Stimulated activated CD4-positive, alpha-beta T cell treated with anti-CD3 and anti-CD28 coated beads, Interleukin-1b, Interleukin-23, amount 100 ng/mL, for 4 hours (primary cell): ENCODE results near the gene CSTA.
"Not testable (repeated sequence)": the region's sequence is repeated elsewhere in the genome, so short reads cannot be mapped to it uniquely, and the experiment has no call there.

ENCODE experiments used
- DNase-seq, 2 donors: peaks; one replicate each; pipeline ENCODE4 v3.0.0-alpha.2; 2020; ENCODE audit warnings: low read depth in 2 of 2

The CSTA gene

DNA sequence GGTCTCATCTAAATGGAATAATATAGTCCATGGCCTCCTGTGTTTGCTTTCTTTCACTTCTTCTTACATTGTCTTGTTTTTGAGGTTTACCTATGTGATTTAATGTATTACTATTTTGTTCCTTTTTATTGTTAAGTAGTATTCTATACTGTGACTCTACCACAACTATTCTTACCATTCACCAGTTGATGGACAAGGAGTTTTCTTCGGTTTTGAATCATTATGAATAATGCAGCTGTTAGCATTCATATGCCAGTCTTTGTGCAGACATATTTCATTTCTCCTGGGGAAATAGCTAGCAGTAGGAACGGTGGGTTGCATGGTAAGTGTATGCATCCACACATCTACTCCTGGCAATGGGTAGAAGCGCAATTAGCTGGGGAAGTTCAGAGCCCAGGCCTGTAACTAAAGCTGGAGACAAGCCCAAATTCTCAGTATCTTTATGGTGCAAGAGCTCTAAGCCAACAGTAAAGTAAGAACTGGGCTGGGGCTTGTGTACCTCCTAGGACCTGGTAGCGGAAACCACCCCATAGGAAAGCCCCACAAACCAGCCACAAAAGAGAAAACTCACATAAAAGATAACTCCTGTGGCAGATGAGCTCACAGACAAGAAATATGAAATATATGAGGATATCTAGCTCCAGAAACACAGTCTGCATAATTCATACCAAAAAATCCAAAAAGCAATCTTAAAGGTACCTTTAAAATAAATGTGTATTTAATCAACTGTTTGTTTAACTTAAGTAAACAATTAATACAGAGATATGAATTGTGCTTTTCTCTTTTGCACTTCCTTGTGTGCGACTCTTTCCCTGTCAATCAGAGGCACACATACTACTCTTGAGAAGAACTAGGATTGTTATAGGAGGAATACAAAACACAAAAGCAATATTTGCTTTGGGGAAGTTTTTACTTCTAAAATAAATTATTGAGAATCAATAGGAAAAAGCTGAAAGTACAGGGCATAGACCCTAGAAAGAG lies 2.7 kb upstream of the CSTA start:
- DNase-seq = no peak

GRCh38 chr3:122325769-122326168 lies 721 bp downstream of the CSTA start:
- DNase-seq = no peak

- DNase-seq = no peak
Observed at GRCh38 chr3:122331886-122332285, 6.8 kb downstream of the CSTA start.

GRCh38 chr3:122332551-122332950 lies 7.5 kb downstream of the CSTA start:
- no peak for DNase-seq

- no peak for DNase-seq
Observed at GRCh38 chr3:122342803-122343202, 17.8 kb downstream of the CSTA start.

DNA sequence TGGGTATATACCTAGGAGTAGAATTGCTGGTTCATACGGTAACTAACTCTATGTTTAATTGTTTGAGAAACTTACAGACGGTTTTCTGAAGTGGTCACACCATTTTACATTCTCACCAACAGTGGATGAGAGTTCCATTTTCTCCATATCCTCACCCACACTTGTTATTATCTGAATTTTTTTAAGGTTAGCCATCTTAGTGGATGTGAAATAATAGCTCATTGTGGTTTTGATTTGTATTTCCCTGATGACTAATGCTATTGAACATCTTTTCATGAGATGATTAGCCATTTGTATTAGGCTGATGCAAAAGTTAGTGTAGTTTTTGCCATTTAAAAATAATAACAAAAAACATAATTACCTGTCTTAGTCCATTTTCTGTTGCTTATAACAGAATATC lies 18.6 kb downstream of the CSTA start:
- no peak for DNase-seq

DNA sequence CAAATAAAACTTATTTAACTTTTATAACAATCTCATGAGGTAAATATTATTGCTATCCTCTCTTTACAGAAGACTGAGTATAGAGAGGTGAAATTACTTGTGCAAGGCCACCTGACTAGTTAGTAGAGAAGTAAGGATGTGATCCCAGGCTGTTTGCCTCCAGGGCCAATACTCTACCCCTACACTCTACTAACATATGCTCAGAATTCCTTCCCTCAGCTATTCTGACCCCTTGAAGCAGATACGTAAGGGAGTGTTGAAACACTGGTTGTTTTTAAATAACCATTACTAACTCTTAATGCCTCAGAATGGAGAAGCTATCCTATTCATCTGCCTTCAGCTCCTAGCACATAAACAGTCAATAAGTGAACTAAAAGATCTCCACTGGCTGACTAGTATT lies 24.1 kb downstream of the CSTA start:
- no peak for DNase-seq

- DNase-seq = no peak
Observed at GRCh38 chr3:122350814-122351418, 25.9 kb downstream of the CSTA start.

GRCh38 chr3:122351612-122352011 lies 26.6 kb downstream of the CSTA start:
- no peak for DNase-seq

DNA sequence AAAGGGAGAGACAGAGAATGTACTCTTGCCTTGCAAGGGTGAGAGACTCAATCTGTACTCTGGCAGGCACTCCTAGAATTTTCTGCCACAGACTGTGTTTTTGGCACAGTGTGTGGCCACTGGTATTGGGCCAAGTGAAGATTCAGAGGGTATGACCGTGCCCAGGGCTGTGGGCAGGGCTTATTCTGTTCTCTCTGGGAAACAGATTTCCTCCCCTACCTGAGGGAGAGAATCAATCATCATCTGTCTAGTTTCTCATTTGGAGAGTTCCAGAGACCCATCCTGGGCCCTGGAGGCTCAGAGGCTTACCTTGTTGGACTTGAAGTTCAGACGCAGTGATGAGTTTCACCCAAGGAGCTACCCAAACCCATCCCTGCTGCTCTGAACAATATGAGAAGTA lies 28.2 kb downstream of the CSTA start:
- DNase-seq = no peak

DNA sequence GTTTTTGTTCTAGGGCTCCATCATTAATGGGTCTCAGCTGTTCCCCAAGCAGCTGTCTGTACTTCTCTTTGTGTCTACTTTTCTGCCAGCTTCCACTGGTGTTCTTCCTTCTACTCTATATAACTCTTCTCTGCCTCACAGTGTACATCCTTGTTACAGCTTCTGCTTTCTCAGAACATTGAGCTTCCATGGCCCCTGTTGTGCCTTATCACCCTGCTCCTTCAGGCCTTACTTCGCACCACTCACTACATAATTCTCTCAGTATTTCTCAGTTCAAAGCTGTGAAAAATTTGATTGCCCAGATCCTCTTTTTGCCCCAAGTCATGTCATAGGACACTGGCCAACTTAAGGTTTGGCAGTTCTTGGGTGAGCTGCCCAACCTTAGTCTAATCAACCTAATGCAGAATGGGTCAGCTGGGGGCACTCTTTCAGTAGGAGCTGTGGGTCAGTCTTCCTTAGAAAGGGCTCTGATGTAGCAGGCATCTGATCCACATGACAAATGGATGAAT lies 28.9 kb downstream of the CSTA start:
- no peak for DNase-seq

DNA sequence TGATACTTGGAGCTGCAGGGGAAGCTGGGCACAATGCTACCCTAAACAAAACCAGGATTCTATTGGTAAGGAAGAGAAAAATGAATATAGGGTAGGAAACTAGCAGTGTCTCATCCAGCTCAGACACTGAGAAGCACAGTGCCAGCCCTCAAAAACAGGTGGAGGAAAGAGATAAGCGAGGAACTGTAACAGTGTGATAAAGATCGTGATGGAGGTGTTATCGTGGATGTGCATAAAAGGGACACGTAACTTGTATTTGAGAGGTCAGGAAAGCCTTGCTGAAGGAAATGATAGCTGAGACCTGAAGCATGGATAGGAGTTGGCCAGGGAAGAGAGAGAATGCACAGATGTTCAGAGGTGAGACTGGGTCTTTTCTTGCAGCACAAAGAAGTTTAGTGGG lies 30.6 kb downstream of the CSTA start:
- no peak for DNase-seq

DNA sequence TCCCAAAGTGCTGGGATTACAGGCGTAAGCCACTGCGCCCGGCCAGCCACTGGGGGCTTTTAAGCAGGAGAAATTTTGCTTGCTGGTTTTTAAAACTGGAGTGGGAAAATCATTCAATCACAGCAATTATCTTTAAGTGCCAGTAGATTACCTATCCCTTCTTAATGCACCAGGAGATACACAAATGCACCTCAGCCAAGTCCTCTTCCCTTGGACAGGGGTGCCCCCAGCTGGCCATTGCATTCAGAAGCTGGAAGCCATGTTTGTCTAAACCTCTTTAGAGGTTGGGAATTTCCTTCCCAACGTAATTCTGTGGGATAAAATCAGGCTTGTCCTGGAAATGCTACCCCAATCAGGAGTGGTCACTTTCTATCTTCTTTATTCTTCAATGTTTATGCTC lies 31.4 kb downstream of the CSTA start:
- DNase-seq = no peak

- no peak for DNase-seq
Observed at GRCh38 chr3:122357828-122358702, 33.0 kb downstream of the CSTA start.

- DNase-seq = no peak
Observed at GRCh38 chr3:122358703-122359032, 33.6 kb downstream of the CSTA start.

- no peak for DNase-seq
Observed at GRCh38 chr3:122362026-122362425, 37.0 kb downstream of the CSTA start.

DNA sequence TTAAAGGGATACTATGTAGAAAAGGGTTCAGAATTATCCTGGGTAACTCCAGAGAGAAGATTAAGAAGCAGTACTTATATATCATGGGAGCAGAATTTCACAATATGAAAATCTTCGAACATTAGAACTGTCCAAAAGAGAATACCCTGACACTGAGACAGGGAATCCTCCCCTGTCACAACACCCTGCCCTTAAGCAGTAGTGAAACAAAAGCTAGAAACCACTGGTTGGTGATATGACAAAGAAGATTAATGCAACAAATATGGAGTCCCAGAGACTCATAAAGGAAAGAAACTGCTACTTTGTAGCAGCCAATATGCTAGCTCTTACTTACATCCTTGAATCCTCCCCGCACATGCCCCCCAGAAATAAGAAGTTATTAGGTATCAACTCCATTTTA lies 39.4 kb downstream of the CSTA start:
- no peak for DNase-seq

GRCh38 chr3:122365073-122365472 lies 40.0 kb downstream of the CSTA start:
- DNase-seq = no peak

GRCh38 chr3:122365582-122366378 lies 40.7 kb downstream of the CSTA start:
- not testable (repeated sequence) for DNase-seq

GRCh38 chr3:122366379-122366749 lies 41.3 kb downstream of the CSTA start:
- DNase-seq = no peak

GRCh38 chr3:122374034-122374433 lies 49.0 kb downstream of the CSTA start:
- no peak for DNase-seq
